Liver (tissue), 3 donors: ENCODE results near the gene PELI2.

ENCODE experiments used
- EGR1 ChIP-seq, 2 donors: IDR thresholded peaks; 2 replicates each; pipeline ENCODE4 v1.6.1; 2016 to 2018; ENCODE audit warnings: antibody characterized with exemption in 2 of 2, low read depth in 2 of 2
- GABPA ChIP-seq, 2 donors: IDR thresholded peaks in 1 of 2; conservative IDR thresholded peaks in 1 of 2; 2 replicates each; pipeline ENCODE4 v1.6.1; 2016; ENCODE audit warnings: antibody characterized with exemption in 2 of 2, mild to moderate bottlenecking in 1 of 2, moderate library complexity in 1 of 2
- JUND ChIP-seq, 2 donors: IDR thresholded peaks; 2 replicates each; pipeline ENCODE4 v1.6.1; 2016; ENCODE audit warnings: antibody characterized with exemption in 2 of 2
- RAD21 ChIP-seq, 2 donors: IDR thresholded peaks; 2 replicates each; pipeline ENCODE4 v1.6.1; 2016; ENCODE audit warnings: antibody characterized with exemption in 2 of 2, mild to moderate bottlenecking in 2 of 2
- TAF1 ChIP-seq: conservative IDR thresholded peaks from 2 replicates; pipeline ENCODE4 v1.6.1; 2016; ENCODE audit warnings: antibody characterized with exemption, mild to moderate bottlenecking
- TF ChIP-seq, protein P1 (sequence below): fragments of 150-350 bp; IDR thresholded peaks from 2 replicates; pipeline ENCODE4 v1.5.1; 2017; ENCODE audit warnings: improper control_type of control experiment, low read depth, low read length; ENCODE audit not compliant: missing input control
- donor health status: healthy.
- donor health status: healthy.

GRCh38 chr14:56274556-56274955 is 156.3 kb downstream of the PELI2 start:
- TF ChIP-seq, protein P1, sequence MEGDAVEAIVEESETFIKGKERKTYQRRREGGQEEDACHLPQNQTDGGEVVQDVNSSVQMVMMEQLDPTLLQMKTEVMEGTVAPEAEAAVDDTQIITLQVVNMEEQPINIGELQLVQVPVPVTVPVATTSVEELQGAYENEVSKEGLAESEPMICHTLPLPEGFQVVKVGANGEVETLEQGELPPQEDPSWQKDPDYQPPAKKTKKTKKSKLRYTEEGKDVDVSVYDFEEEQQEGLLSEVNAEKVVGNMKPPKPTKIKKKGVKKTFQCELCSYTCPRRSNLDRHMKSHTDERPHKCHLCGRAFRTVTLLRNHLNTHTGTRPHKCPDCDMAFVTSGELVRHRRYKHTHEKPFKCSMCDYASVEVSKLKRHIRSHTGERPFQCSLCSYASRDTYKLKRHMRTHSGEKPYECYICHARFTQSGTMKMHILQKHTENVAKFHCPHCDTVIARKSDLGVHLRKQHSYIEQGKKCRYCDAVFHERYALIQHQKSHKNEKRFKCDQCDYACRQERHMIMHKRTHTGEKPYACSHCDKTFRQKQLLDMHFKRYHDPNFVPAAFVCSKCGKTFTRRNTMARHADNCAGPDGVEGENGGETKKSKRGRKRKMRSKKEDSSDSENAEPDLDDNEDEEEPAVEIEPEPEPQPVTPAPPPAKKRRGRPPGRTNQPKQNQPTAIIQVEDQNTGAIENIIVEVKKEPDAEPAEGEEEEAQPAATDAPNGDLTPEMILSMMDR = no peak
- no peak for TF ChIP-seq TAF1
- no peak for TF ChIP-seq GABPA (IDR thresholded peaks at IDR 0.05 in 1 of 2, conservative IDR thresholded peaks at IDR 0.05 in 1 of 2)
- no peak for TF ChIP-seq EGR1 (IDR thresholded peaks at IDR 0.05; ENCODE audit: low read depth in 2 of 2)
- TF ChIP-seq JUND (IDR thresholded peaks at IDR 0.05) = no peak
- no peak for TF ChIP-seq RAD21 (IDR thresholded peaks at IDR 0.05)
